Left lung (tissue), 10 donors: ENCODE measurements around the gene ARMC8. TPM values are rescaled to one million over a fixed set of nuclear protein-coding genes. Genes with fewer than 3 reads are reported as not detected.

ENCODE experiments used
- ATAC-seq: fragments of 200-7000 bp; cut with Tn5 transposase; one replicate; pipeline ENCODE4 v1.9.1; 2020; ENCODE audit warnings: moderate library complexity
- DNase-seq, 4 donors: peaks; one replicate each; pipeline ENCODE4 v3.0.0-alpha.2; 2013 to 2020
- H3K27ac ChIP-seq, 2 donors: fragments of 200-600 bp; sonication (generic) in 1 of 2; one replicate each; pipeline versions ENCODE4 v1.5.0 to v1.8.0; 2020 to 2021
- H3K27me3 ChIP-seq, 2 donors: fragments of 200-600 bp; sonication (generic) in 1 of 2; one replicate each; pipeline versions ENCODE4 v1.5.0 to v1.8.0; 2020 to 2021
- H3K36me3 ChIP-seq, 2 donors: fragments of 200-600 bp; sonication (generic) in 1 of 2; one replicate each; pipeline versions ENCODE4 v1.5.0 to v1.8.0; 2020 to 2021
- H3K4me1 ChIP-seq, 2 donors: fragments of 200-600 bp; one replicate each; pipeline ENCODE4 v1.8.0; 2021
- H3K4me3 ChIP-seq, 2 donors: fragments of 200-600 bp; sonication (generic) in 1 of 2; one replicate each; pipeline versions ENCODE4 v1.5.0 to v1.8.0; 2020 to 2021; ENCODE audit warnings: mild to moderate bottlenecking in 1 of 2
- H3K9me3 ChIP-seq, 2 donors: fragments of 200-600 bp; sonication (generic) in 1 of 2; one replicate each; pipeline versions ENCODE4 v1.5.0 to v1.8.0; 2020 to 2021
- intact Hi-C, 2 donors: fragments of 100-400 bp; cut with DNase I; formaldehyde crosslinking; loops; one replicate each; pipeline versions ENCODE4 v1.11.2 to v1.14.2; 2022
- polyA plus RNA-seq, 6 donors: library from polyadenylated mRNA; unstranded; fragments of 120-200 nt; gene quantifications; one replicate each; pipeline ENCODE4 v1.2.1, GENCODE V29; 2013; ENCODE audit not compliant: insufficient read length in 6 of 6
- total RNA-seq, 2 donors: library from RNA; stranded (reverse); fragmentation: NEBNext Ultra II Directional; extraction: Animal tissue kit (Norgen Biotek cat#: 25700); gene quantifications; one replicate each; pipeline ENCODE4 v1.2.1, GENCODE V29; 2021
- TF ChIP-seq, protein P1 (sequence below), 2 donors: fragments of 200-600 bp; sonication (generic) in 1 of 2; IDR thresholded peaks; one replicate each; pipeline versions ENCODE4 v1.5.0 to v1.8.0; 2021; ENCODE audit warnings: antibody characterized with exemption in 2 of 2
- donor health status: DM: no; HTN: yes; CAD: no.
- donor health status: DM: no; HTN: no; CAD: no.

ARMC8 gene
- total and polyA plus RNA-seq, 8 donors, result 37.1 to 56.4 (median 50.6) TPM

DNA sequence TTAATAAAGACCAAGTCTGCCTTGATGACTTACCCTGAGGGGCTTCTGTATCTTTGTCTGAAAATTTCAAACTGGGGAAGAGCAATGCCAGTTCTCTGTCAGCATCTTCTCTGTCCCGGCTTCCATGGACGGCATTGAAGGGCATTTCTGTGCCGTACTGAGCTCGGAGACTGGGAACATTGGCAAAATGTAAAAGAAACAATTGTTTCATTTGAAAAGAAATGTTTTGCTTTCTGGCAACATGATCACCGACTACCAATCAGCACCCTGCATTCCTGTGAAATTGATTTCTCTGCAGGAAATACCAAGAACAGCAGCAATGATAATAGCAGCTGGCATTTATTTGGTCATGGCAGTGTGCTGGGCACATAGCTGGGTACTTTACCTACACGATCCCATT, 116.4 kb downstream of the ARMC8 start:
- Histone ChIP-seq H3K4me3 (no peak overlapping the region), H3K36me3 (peaks cover 0 to 13% of the 10 kb centered on the region in 2 donors), H3K4me1 (no peaks in the 10 kb centered on the region), H3K27ac (no peak overlapping the region), H3K9me3 (peaks cover 0 to 14% of the 10 kb centered on the region in 2 donors), H3K27me3 (no peaks in the 10 kb centered on the region)
- TF ChIP-seq, protein P1, sequence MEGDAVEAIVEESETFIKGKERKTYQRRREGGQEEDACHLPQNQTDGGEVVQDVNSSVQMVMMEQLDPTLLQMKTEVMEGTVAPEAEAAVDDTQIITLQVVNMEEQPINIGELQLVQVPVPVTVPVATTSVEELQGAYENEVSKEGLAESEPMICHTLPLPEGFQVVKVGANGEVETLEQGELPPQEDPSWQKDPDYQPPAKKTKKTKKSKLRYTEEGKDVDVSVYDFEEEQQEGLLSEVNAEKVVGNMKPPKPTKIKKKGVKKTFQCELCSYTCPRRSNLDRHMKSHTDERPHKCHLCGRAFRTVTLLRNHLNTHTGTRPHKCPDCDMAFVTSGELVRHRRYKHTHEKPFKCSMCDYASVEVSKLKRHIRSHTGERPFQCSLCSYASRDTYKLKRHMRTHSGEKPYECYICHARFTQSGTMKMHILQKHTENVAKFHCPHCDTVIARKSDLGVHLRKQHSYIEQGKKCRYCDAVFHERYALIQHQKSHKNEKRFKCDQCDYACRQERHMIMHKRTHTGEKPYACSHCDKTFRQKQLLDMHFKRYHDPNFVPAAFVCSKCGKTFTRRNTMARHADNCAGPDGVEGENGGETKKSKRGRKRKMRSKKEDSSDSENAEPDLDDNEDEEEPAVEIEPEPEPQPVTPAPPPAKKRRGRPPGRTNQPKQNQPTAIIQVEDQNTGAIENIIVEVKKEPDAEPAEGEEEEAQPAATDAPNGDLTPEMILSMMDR (IDR thresholded peaks at IDR 0.05), result no peak
- DNase-seq (no peak), ATAC-seq (no peak)
- intact Hi-C loops, result no loop called here

DNA sequence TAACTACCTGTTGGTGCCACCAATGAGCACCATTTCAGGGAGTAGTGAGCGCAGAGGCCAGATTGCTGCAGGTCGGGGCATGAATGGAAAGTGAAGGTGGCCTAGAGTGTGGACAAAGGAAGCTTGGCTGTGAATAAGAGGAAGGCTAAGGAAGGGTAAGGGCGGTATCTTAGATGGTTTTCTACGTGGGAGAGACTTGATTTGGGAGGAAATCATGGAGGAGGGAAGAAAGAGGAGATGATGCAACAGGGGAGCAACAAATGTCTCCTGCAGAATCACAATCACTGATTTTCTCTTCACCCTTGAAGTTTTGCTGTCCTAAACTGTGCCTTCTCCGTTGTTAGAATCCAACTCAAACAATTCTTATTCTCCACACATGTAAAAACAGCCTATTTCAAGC, 120.8 kb downstream of the ARMC8 start:
- Histone ChIP-seq H3K27ac (no peak overlapping the region), H3K27me3 (no peaks in the 10 kb centered on the region), H3K36me3 (no peaks in the 10 kb centered on the region), H3K4me1 (no peaks in the 10 kb centered on the region), H3K4me3 (no peak overlapping the region), H3K9me3 (peaks cover 0 to 30% of the 10 kb centered on the region in 2 donors)
- intact Hi-C loops, result no loop called here
- TF ChIP-seq, protein P1 (IDR thresholded peaks at IDR 0.05), result no peak
- DNase-seq (no peak), ATAC-seq (no peak)

DNA sequence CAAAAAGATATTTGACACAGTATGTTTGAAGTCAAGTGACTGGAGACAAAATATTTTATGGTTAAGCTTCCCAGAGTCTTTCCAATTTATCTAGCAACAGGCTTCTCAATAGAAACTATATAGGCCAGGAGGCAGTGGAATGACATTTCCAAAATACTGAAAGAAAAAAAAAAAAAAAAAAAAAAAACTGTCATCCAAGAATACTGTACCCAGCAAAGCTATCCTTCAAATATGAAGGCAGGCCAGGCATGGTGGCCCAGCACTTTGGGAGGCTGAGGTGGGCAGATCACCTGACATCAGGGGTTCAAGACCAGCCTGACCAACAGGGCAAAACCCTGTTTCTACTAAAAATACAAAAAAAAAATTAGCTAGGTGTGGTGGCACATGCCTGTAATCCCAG, 121.7 kb downstream of the ARMC8 start:
- H3K27ac ChIP-seq, result no peak overlapping the region
- no peaks in the 10 kb centered on the region for H3K4me1 ChIP-seq
- H3K36me3 ChIP-seq, result no peaks in the 10 kb centered on the region
- intact Hi-C loops, result no loop called here
- no peaks in the 10 kb centered on the region for H3K27me3 ChIP-seq
- no peak overlapping the region for H3K4me3 ChIP-seq
- peaks cover 0 to 30% of the 10 kb centered on the region in 2 donors for H3K9me3 ChIP-seq
- no peak for DNase-seq
- ATAC-seq, result no peak
- TF ChIP-seq, protein P1 (IDR thresholded peaks at IDR 0.05), result no peak

DNA sequence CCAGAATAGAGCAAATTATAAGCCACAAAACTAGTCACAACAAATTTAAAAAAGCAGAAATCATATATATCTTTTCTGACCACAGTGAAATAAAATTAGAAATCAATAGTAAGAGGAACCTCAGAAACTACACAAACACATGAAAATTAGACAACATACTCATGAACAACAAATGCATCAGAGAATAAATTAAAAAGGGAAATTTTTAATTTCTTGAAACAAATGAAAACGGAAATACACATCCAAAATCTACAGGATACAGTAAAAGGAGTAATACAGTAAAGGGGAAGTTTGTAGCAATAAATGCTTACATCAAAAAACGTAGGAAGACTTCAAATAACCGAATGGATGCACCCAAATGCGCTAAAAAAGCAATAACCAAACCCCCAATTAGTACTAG, 123.4 kb downstream of the ARMC8 start:
- DNase-seq, result no peak
- Histone ChIP-seq H3K9me3 (peaks cover 0 to 30% of the 10 kb centered on the region in 2 donors), H3K4me1 (no peaks in the 10 kb centered on the region), H3K36me3 (no peaks in the 10 kb centered on the region), H3K27ac (no peak overlapping the region), H3K4me3 (no peak overlapping the region), H3K27me3 (no peaks in the 10 kb centered on the region)
- TF ChIP-seq, protein P1 (IDR thresholded peaks at IDR 0.05), result no peak
- intact Hi-C loops, result no loop called here
- ATAC-seq, result no peak

DNA sequence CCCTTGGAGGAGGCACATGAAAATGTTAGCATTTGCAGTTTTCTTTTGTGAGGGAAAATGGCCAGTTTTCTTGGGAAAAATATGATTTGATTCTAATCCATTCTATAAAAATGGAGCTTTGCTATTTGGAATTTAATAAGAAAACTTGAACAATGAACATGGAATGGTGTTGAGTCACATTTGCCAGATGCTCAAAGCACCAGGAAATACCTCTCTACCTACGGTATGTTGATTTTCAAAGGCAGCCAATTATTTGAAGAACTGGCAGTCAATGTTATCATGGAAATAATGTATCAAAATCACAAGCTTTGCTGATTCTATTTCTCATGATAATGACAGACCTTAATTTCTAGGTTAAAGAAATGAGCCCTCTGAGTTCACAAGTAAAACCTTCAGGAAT, 127.7 kb downstream of the ARMC8 start:
- H3K36me3 ChIP-seq, result no peaks in the 10 kb centered on the region

More for the DNA sequence above, 127.7 kb downstream of the ARMC8 start:
- H3K4me3 ChIP-seq, result no peak overlapping the region
- TF ChIP-seq, protein P1 (IDR thresholded peaks at IDR 0.05), result no peak
- DNase-seq (no peak), ATAC-seq (no peak)
- H3K4me1 ChIP-seq, result no peaks in the 10 kb centered on the region
- H3K27me3 ChIP-seq, result no peaks in the 10 kb centered on the region
- peaks cover 0 to 4% of the 10 kb centered on the region in 2 donors for H3K9me3 ChIP-seq
- H3K27ac ChIP-seq, result no peak overlapping the region
- intact Hi-C loops, result no loop called here
